ENCODE measurements around the gene COL23A1.

COL23A1 gene

GRCh38 chr5:178590141-178590923 lies at the start of gene COL23A1:
COL23A1 (minus strand) TSS chr5:178590393.
- DNase-seq: peak; percentile 60

GRCh38 chr5:178637356-178638074 lies 47.3 kb upstream of the COL23A1 start:
- no peak for DNase-seq

- no peak for DNase-seq
These were observed 42.1 kb upstream of the COL23A1 start for GRCh38 chr5:178632285-178632684.

- no peak for DNase-seq
These were observed 40.8 kb upstream of the COL23A1 start for GRCh38 chr5:178630951-178631350.

GRCh38 chr5:178630475-178630930 lies 40.3 kb upstream of the COL23A1 start:
- DNase-seq: no peak

- DNase-seq: no peak
These were observed 37.0 kb upstream of the COL23A1 start for GRCh38 chr5:178627259-178627598.

- peak; percentile 98 for DNase-seq
These were observed 36.5 kb upstream of the COL23A1 start, which contains the start of gene CLK4 for GRCh38 chr5:178626484-178627258. CLK4 (minus strand) TSS chr5:178627050; CDS start chr5:178623416, 3,634 bp downstream.

- no peak for DNase-seq
These were observed 35.7 kb upstream of the COL23A1 start for GRCh38 chr5:178625679-178626483.

GRCh38 chr5:178624631-178625546 lies 34.7 kb upstream of the COL23A1 start:
- no peak for DNase-seq

GRCh38 chr5:178622679-178623247 lies 32.6 kb upstream of the COL23A1 start:
- DNase-seq: no peak

- DNase-seq: no peak
These were observed 29.2 kb upstream of the COL23A1 start for GRCh38 chr5:178619390-178619789.

GRCh38 chr5:178612299-178612698 lies 22.1 kb upstream of the COL23A1 start:
- no peak for DNase-seq

- no peak for DNase-seq
These were observed 16.1 kb upstream of the COL23A1 start for GRCh38 chr5:178606269-178606668.

- DNase-seq: no peak
These were observed 15.6 kb upstream of the COL23A1 start for GRCh38 chr5:178605788-178606187.

- no peak for DNase-seq
These were observed 12.6 kb upstream of the COL23A1 start for GRCh38 chr5:178602752-178603151.

- DNase-seq: no peak
These were observed 5.6 kb upstream of the COL23A1 start for GRCh38 chr5:178595750-178596149.

- DNase-seq: no peak
These were observed 5.0 kb upstream of the COL23A1 start for GRCh38 chr5:178595150-178595549.

GRCh38 chr5:178590924-178591423 lies 781 bp upstream of the COL23A1 start:
- no peak for DNase-seq

- no peak for DNase-seq
These were observed 733 bp downstream of the COL23A1 start for GRCh38 chr5:178589180-178590140.

- DNase-seq: no peak
These were observed 1.4 kb downstream of the COL23A1 start for GRCh38 chr5:178588769-178589168.

Measured in CD4-positive, alpha-beta T cell treated with Interleukin-17A for 4 hours (primary cell).